PC-3 (cell line): ENCODE measurements around the gene SDHC. TPM values are rescaled to one million over a fixed set of nuclear protein-coding genes. Genes with fewer than 3 reads are reported as not detected.

Source experiments
- ATAC-seq: fragments of 200-7000 bp; cut with Tn5 transposase; 2 replicates; pipeline ENCODE4 v1.9.1; 2020; ENCODE audit warnings: mild to moderate bottlenecking, moderate library complexity
- BruUV-seq: library from RNA; stranded (reverse); fragments of 400-500 nt; replicated peaks from 2 replicates; lab custom pipeline; 2021; lab: Mats Ljungman, UMichigan
- CTCF ChIA-PET: fragments of 300-600 bp; sonication (Branson Sonifier 250); formaldehyde crosslinking; loops from one replicate; lab custom pipeline; 2022; ENCODE audit warnings: antibody characterized with exemption; lab: Charles Lee
- POLR2A ChIA-PET: fragments of 300-600 bp; sonication (Branson Sonifier 250); formaldehyde crosslinking; loops from one replicate; lab custom pipeline; 2022; ENCODE audit warnings: antibody characterized with exemption; ENCODE audit not compliant: unreplicated experiment; lab: Charles Lee
- DNase-seq: peaks from one replicate; pipeline ENCODE4 v3.0.0-alpha.2; 2015
- H2AFZ ChIP-seq: fragments of 300-600 bp; sonication (generic); 2 replicates; pipeline ENCODE4 v1.6.0; 2016; ENCODE audit warnings: antibody characterized with exemption, low read length
- H3F3A ChIP-seq: fragments of 300-600 bp; sonication (generic); one replicate; pipeline ENCODE4 v1.6.0; 2017; ENCODE audit warnings: antibody characterized with exemption, low read length, control low read depth, mild to moderate bottlenecking; ENCODE audit not compliant: unreplicated experiment
- H3K27ac ChIP-seq: fragments of 300-600 bp; sonication (generic); 2 replicates; pipeline ENCODE4 v1.5.1; 2016; ENCODE audit warnings: mild to moderate bottlenecking, low read length
- H3K27me3 ChIP-seq: fragments of 300-600 bp; sonication (generic); 2 replicates; pipeline ENCODE4 v1.6.1; 2016; ENCODE audit warnings: low read length, mixed read lengths
- H3K36me3 ChIP-seq: fragments of 300-600 bp; sonication (generic); 2 replicates; pipeline ENCODE4 v1.6.1; 2016; ENCODE audit warnings: low read depth, mixed run types, low read length, mixed read lengths
- H3K4me1 ChIP-seq: fragments of 300-600 bp; sonication (generic); 2 replicates; pipeline ENCODE4 v1.5.1; 2016; ENCODE audit warnings: low read length; ENCODE audit not compliant: insufficient read depth
- H3K4me2 ChIP-seq: fragments of 300-600 bp; sonication (generic); 2 replicates; pipeline ENCODE4 v1.6.0; 2016; ENCODE audit warnings: low read length
- H3K4me3 ChIP-seq: fragments of 300-600 bp; sonication (generic); 2 replicates; pipeline ENCODE4 v1.5.1; 2016; ENCODE audit warnings: mild to moderate bottlenecking, low read length, mixed read lengths
- H3K79me2 ChIP-seq: fragments of 300-600 bp; sonication (generic); 2 replicates; pipeline ENCODE4 v1.6.1; 2017; ENCODE audit warnings: low read length, mixed read lengths
- H3K9ac ChIP-seq: fragments of 300-600 bp; sonication (generic); 2 replicates; pipeline ENCODE4 v1.6.0; 2016; ENCODE audit warnings: mild to moderate bottlenecking, low read length
- H3K9me2 ChIP-seq: fragments of 300-600 bp; sonication (generic); replicated peaks from 2 replicates; pipeline ENCODE4 v1.6.1; 2016; ENCODE audit warnings: mixed run types, low read length, mixed read lengths
- H3K9me3 ChIP-seq: fragments of 300-600 bp; sonication (generic); 2 replicates; pipeline ENCODE4 v1.6.1; 2016; ENCODE audit warnings: low read length, mixed read lengths
- H4K20me1 ChIP-seq: fragments of 300-600 bp; sonication (generic); 2 replicates; pipeline ENCODE4 v1.6.1; 2016; ENCODE audit warnings: low read length, mixed read lengths
- CTCF ChIP-seq: fragments of 300-600 bp; sonication (generic); conservative IDR thresholded peaks from 2 replicates; pipeline ENCODE4 v1.5.1; 2017; ENCODE audit warnings: antibody characterized with exemption, low read depth, mild to moderate bottlenecking, low read length
- EZH2 ChIP-seq: fragments of 300-600 bp; sonication (generic); IDR thresholded peaks from one replicate; pipeline ENCODE4 v1.6.1; 2017; ENCODE audit warnings: antibody characterized with exemption, mild to moderate bottlenecking, low read length; ENCODE audit not compliant: unreplicated experiment
- EZH2phosphoT487 ChIP-seq: fragments of 300-600 bp; sonication (generic); IDR thresholded peaks from 2 replicates; pipeline ENCODE4 v1.6.1; 2018; ENCODE audit warnings: mild to moderate bottlenecking, antibody characterized with exemption, low read length, borderline replicate concordance
- intact Hi-C: fragments of 100-400 bp; cut with micrococcal nuclease; formaldehyde crosslinking; loops from 2 replicates; pipeline ENCODE4 v1.9.0; 2023
- total RNA-seq: library from RNA; depleted of rRNA; stranded (reverse); fragments of >200 nt; gene quantifications from 2 replicates; pipeline ENCODE4 v1.2.3, GENCODE V29; 2014

The SDHC gene
- total RNA-seq, 1 experiment from 2014 or later, result 26.1 TPM

GRCh38 chr1:161273402-161273801 is 40.8 kb upstream of the SDHC start:
- Histone ChIP-seq H3K9ac (no peak overlapping the region), H3K27ac (no peak overlapping the region), H3K79me2 (no peaks in the 10 kb centered on the region), H3K9me3 (no peaks in the 10 kb centered on the region), H3K9me2 (no peaks in the 10 kb centered on the region), H3K27me3 (peaks cover 32% of the 10 kb centered on the region), H4K20me1 (no peaks in the 10 kb centered on the region), H3K4me3 (no peak overlapping the region), H3F3A (no peaks in the 10 kb centered on the region), H3K4me1 (no peaks in the 10 kb centered on the region), H3K36me3 (no peaks in the 10 kb centered on the region), H3K4me2 (no peak overlapping the region), H2AFZ (no peak overlapping the region)
- no TSS peak for BruUV-seq
- POLR2A ChIA-PET, result no interaction called here
- intact Hi-C loops, result no loop called here
- ATAC-seq (no peak), DNase-seq (no peak)
- CTCF ChIA-PET, result no interaction called here
- TF ChIP-seq CTCF (no peak), EZH2 (no peak), EZH2phosphoT487 (no peak)

GRCh38 chr1:161274874-161275273 is 39.3 kb upstream of the SDHC start:
- no peaks in the 10 kb centered on the region for H3K36me3 ChIP-seq
- no peak overlapping the region for H3K4me2 ChIP-seq
- intact Hi-C loops, result no loop called here
- no peak overlapping the region for H3K27ac ChIP-seq
- H3K9me2 ChIP-seq, result no peaks in the 10 kb centered on the region
- H3K9ac ChIP-seq, result no peak overlapping the region
- DNase-seq, result no peak
- no peak overlapping the region for H3K4me3 ChIP-seq
- H3K4me1 ChIP-seq, result no peaks in the 10 kb centered on the region
- ChIA-PET CTCF (interaction anchor here (0.5 kb wide), 1 partner anchor 177 kb away, joined by 5 read pairs; no protein-coding TSS in a partner anchor), POLR2A (no interaction called here)
- BruUV-seq, result no TSS peak
- H3F3A ChIP-seq, result no peaks in the 10 kb centered on the region
- peaks cover 46% of the 10 kb centered on the region for H3K27me3 ChIP-seq
- H3K9me3 ChIP-seq, result no peaks in the 10 kb centered on the region
- no peak overlapping the region for H2AFZ ChIP-seq
- no peak for ATAC-seq
- no peaks in the 10 kb centered on the region for H4K20me1 ChIP-seq
- no peaks in the 10 kb centered on the region for H3K79me2 ChIP-seq
- no peak for TF ChIP-seq EZH2phosphoT487
- TF ChIP-seq EZH2, result no peak
- TF ChIP-seq CTCF, result no peak

- Histone ChIP-seq H4K20me1 (no peaks in the 10 kb centered on the region), H3K9me3 (no peaks in the 10 kb centered on the region), H3K4me1 (no peaks in the 10 kb centered on the region), H3K4me2 (no peak overlapping the region), H3K27me3 (peaks cover 58% of the 10 kb centered on the region), H3K79me2 (no peaks in the 10 kb centered on the region), H3F3A (no peaks in the 10 kb centered on the region), H3K9ac (no peak overlapping the region), H3K9me2 (no peaks in the 10 kb centered on the region), H3K27ac (no peak overlapping the region), H3K4me3 (no peak overlapping the region), H2AFZ (no peak overlapping the region), H3K36me3 (no peaks in the 10 kb centered on the region)
- POLR2A ChIA-PET, result no interaction called here
- no TSS peak for BruUV-seq
- intact Hi-C loops, result no loop called here
- no peak for ATAC-seq
- no peak for DNase-seq
- TF ChIP-seq EZH2phosphoT487 (no peak), CTCF (no peak), EZH2 (no peak)
- CTCF ChIA-PET, result no interaction called here
These were observed 31.2 kb upstream of the SDHC start for GRCh38 chr1:161282991-161283390.
